ENCODE data around the gene GGCT.

GGCT gene

DNA sequence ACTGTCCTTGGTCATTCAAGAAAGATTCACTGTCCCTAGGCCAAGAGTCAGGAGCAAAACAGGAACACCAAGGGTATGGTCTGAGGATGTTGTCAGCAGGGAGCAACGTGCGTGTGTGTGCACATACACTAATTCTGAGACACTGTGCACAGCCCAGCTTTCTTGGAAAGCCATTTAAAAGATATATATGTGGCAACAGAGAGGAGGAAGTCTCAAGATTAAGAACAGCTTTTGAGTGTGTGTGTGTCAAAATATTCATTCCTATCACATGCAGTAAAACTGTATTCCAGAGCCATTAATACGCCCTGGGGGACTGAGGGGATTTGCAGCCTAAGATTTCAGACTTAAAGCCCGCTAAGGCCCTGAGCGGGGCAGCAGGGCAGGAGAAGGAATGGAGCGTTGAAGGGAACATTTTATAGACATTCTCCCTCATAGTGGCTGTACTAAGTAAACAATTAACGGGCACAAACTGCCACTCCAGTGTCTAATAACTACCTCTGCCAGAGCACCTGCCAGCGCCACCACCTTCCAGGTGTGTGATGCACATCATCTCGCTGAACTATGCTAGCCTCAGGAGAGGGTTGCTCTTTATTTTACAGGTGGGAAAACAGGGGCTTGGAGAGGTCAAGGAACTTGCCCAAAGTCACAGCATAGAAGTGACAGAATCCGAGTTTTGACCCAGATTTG is 28.0 kb downstream of the GGCT start:
- DNase-seq = no peak

DNA sequence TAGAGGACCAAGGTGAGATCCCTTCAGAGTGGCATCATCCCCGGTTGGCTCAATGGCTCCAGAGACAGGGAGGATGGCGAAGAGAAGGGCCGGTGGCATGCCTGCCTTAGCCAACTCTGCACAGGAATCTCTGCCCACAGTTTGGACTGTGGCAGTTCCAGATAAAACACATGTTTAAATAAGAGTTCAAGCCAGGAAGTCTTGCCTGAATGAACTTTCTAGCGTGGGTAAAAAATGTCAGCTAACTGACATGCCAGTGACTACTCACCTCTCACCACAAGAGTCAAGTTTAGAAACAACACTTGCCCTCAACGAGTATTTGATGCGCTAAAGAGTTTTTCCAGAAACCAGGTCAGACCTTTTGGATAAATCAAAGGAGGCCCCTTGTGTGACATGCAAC is 29.0 kb downstream of the GGCT start:
- DNase-seq = peak; percentile 11

DNA sequence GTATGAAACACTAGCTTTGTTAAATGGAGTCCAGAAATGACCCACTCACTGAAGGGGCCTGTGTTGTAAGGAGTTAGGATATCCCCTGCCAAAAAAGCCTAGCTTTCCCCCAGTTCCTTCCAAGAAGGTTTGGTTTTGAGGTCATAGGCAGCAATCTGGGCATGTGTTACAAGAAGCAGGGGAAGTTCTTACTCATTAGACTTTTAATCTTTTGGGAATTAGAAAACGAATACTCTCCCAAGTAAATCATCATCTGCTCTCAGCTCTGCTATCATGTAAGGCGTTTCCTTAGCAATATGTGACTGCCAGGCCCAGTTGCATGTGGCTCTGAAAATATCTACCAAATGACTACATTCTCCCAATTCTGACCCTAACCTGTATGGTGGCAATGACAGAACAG is 29.7 kb downstream of the GGCT start:
- no peak for DNase-seq

DNA sequence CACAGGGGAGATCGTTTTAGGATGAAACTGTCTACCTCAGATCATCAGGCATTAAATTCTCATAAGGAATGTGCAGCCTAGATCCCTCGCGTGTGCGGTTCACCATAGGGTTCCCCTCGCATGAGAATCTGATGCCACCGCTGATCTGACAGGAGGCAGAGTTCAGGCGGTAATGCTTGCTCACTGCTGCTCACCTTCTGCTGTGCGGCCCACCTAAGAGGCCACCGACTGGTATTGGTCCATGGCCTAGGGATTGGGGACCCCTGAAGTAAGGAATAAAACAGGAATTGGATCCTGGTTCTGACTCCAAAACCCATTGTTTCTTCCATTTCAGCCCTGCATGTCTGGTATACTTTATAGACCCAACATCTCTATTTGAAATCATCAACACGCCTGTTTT is 30.1 kb downstream of the GGCT start:
- DNase-seq = no peak

DNA sequence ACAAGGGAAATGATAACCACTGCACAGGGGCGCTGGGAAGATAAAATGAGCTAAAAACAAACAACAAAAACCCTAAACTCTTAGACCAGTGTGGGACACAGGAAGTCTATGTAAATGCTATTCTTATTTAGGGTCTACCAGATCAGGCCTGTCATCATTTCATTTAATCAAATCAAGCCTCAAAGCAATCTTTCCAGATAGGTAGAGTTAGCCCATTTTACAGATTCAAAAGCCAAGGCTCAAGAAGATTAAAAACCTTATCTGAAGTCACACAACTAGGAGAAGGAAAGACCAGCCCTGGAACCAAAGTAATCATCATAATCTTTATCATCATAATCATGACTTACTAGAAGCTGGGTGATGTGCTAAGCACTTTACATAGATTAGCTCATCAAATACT is 30.7 kb downstream of the GGCT start:
- DNase-seq = no peak

DNA sequence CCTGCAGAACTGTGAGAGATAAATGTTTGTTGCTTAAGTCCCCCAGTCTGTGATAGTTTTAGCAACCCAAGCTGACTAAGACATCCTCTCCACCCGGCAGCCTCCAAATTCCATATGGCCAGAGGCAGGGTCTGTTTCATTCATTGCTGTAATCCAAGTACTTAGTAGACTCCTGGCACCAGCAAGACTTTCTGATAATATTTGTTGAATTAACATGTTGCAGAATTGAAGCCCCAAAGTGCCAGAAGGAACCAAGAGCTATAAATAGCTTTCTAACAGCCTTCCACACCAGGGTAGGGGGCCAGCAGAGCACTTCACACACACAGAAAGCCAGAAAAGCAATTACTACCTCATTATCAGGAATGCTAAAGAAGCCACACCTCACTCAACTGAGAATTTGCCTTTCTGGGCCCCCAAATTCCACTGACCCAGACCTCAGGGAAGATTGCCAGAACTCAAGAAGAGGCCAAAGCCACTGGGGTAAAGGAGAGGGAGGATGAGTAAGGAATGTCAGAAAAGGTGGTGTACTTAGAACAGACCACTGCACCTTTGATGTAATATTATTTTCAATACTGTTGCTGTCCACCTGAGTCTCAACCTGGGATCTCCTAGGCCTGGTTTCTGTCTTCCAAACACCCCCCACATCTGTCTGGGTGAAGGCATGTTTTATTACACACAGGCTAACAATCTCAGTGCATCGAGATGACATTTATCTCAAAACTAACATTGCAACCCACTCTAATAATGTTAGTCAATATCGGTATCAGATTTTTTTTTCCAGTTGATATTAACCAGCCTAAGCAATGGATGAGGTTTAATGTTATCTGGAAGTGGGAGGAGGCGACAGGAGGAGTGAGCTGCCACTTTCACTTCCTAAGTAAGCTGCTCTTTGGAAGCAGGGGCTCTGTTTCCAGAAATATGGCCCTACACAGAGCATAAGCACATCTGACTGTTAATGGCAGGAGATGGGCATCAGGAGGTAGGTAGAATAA is 31.5 kb downstream of the GGCT start:
- DNase-seq = no peak

DNA sequence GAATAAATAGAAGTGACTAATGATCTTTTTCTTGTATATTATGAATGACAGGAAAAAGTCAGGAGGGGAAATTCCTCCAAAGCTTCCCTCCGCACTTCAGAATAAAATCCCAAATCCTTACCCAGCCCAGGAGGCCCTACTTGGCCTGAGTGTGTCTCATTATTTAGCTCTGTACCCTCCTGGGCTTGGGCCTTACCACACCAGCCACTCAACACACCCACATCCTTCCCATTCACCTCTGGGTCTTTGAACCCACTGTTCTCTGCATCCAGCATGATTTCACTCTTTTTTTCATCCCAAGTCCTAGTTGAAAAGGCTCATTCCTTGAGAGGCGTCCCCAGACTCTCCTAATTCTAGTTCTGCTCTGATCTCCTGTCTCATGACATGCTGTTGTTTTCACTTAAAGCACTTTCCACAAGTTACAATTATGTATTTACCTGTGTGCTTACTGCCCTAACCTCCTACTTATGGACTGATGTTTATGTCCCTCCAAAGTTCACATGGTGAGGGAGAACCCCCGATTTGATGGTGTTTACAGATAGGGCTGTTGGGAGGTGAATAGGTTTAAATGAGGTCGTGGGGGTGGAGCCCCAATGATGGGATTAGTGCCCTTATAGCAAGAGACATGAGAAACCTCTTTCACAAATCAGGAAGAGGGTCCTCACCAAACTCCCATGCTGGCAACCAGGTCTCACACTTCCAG is 32.4 kb downstream of the GGCT start:
- DNase-seq = no peak

DNA sequence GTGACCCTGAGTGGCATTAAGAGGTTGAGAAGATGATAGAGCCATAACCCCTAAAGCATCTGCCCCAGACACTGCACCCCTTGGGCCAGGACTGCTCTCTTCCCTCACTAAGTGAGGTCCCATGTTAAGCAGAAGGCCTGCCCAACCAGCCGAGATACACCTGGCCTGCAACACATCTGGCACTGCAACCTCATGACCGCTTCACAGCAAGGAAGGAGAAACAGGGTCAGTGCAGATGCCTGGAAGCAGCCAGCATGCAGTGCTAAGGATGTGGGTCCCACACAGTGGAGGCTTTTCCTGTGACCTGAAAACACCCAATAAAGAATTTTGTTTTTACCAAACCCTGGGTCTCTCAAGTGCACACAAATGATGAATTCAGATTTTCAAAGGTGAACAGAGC is 33.4 kb downstream of the GGCT start:
- no peak for DNase-seq

DNA sequence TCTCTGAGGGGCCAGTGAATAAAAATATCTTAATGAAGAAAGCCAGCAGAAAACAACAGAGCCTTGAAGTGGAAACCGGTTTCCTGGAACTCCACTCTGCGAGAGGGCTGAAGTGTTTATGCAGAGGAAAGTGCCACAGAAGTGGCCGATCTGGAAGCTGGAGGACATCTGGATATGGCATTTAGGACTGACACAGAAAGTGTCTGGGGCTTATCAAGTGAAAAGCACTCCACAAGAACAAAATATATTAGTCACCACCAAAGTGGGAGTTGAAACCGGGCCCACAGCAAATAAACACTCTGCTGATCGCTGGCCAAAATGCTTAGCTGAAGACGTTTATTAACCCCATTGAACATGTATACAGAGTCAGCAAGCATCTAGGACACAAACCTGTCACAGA is 33.9 kb downstream of the GGCT start:
- no peak for DNase-seq

DNA sequence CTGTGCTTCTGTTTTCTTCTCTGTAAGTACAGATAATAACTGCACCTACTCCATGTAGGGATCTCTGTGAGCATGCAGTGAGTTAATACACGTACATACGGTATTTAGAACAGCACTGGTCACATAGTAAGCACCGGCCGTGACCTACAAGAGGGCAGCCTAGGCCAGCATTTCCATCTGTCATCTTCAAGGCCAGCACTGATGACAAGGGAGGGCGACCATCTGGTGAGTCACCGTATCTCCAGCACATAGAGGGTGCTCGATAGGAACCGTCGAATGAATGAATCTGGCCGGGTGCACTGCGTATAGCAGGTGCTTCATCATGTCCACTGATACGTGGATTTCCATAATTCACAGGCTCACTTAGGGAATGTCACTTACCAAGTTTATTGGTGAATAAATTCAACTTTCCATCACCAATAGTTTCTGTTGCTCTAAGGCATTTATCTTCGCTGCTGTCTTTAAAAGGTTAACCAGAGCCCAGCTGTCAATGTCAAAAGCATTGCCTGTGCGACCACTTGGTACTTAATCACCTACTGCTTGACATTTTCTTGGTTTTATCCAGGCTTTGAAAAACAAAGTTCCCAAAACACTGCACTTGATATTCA is 34.4 kb downstream of the GGCT start:
- no peak for DNase-seq

DNA sequence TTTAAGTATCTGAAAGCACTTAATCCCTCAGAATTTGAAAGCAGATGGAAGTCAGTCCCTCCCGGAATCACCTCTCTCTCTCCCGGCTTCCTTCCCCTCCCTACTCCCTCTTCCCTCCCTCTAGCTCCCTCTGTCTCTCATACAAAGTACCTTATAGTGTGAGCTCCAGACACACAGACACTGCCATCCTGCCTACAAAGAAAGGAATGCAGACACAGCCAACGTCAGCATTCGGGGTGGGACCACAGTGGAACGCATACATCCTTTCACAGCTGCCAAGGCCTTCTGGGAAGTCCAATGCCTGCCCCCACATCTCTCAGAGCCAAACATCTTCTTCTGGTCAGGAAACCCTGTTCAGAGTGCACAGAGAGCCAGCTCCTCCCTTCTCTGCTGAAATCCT is 35.3 kb downstream of the GGCT start:
- DNase-seq = no peak

DNA sequence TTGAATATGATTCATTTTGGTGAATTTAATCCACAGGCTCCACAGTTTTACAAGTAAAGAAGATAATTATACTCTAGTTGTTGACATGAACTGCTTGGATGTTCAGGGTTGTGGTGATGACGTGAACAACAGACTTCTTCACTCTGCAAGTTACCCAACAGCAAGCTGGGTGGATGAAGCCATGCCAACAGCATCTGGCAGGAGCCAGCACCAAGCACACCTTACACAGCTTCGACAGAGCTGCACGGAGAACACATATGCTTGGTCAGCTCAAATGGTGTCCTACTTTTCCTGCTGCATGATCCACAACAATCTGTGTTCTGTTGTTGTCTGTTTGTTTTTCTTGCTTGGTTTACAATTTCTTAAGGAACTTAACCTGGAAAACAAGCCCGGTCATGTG is 35.8 kb downstream of the GGCT start:
- no peak for DNase-seq

DNA sequence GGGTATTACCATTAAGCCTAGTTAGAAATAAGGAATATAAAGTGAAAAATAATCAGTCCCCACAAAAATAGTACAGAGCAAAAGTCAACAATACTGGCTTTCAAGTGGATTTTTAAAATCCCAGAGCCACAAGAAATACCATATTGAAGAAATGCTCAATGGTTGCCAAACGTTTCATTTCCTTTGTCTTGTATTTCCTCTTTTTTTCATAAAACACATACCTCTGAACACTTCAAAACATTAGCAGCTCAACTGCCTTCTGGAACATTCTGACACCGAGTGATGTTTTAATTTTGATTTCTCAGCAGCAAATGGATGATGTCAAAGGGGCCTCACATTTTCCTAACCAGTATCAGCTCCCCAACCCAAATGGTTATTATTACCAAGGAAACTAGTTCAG is 36.6 kb downstream of the GGCT start:
- no peak for DNase-seq

DNA sequence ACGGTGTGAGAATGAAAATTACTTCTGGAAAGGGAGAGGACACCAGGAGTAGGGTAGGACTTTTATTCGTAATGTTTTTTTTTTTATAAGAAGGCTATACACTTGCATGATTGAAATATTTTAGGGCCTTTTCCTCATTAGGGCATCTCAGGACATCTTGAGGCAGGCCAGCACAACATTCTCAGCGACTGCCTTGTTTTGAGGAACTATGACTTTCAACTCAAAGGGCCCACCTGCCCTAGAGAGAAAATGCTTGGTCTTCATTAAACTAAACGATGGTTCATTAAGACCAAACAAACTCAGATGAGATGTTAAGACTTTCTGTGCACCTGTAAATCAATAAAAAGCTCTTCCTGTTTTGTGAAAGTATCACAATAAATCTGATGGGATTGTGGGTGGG is 37.4 kb downstream of the GGCT start:
- DNase-seq = no peak

DNA sequence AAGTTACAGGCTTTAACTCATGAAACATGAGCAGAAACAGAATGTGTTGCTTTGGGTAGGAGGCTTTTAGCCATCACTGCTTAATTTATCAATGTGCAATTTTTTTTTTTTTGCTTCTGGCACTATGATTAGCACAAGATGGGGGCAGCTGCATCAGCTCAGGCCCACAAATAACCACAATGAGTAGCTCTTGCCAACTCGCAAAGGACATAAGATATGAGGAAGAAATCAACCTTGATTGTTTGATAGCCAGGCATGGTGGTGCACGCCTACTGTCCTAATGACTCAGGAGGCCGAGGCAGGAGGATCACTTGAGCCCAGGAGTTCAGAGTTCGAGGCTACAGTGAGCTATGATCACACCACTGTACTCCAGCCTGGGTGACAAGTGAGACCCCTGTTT is 38.4 kb downstream of the GGCT start:
- no peak for DNase-seq

DNA sequence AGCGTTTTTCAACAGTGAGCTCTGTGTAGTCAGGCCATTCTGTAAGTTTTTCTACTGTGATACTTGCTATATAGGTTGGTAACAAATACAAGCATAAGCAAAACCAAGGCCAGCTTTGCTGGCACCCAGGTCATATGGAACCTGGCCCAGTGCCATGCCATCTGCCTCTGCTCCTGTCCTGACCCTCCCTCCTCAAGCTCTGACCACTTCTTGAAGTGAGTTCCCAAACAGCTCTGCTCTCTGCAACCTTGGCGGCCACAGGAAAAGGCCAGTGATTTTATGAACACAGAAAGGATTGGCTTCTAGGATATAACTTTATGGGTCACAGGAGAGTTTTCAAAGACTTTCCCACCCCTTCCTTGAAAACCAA is 38.8 kb downstream of the GGCT start:
- no peak for DNase-seq

DNA sequence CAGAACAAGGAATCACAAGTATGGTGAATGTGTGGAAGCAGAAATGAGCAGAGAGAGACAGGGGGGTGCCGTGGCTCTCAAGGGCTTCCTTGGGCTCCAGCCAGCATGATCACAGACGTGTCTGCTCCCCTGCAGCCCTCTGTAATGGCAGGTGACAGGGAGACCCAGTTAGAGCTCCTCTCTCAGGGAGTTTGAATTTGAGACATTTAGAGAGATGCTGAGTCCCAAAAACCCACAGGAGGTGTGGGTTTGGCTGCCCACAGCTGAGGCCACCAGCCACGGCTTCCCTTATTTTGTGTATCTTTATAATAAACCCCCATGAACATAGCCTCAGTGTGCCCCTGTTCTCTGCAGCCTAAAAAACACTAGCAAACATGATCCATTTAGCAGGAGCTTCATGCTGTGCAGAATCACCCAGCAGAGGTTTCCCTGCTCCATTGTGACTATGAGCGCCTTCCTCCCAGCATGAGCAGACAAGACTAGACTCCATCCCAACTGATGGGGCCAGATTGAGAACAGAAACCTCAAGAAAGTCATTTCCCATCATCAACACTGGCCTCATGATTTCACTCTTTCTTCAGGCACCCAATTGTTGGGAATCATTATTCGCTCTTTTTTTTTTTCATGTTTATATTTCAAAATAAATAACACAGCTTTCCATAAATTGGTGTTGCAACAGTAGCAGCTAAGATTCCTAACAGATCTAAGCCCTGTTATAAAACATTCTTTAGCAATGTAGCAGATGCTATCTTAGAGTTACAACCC is 39.4 kb downstream of the GGCT start:
- no peak for DNase-seq

DNA sequence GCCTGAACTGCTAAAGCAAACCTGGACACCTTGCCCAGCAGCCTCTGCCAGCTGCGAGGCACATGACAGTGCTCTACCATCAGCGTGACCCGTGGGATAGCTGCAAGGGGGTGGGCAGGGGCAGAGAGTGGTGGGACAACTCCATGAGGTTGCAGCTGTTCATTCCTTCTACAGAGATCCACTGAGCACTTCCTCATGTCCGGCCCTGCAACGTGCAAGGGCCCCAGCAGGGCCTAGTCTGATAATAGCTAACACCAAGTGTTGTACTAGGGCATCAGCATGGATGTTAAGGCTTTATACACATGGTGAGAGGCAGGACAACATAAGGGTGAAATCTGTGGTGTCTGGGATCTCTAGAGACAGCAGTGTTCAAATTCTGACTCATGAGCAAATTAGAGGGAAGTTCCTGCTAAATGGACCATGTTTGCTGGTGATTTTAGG is 40.4 kb downstream of the GGCT start:
- DNase-seq = no peak

DNA sequence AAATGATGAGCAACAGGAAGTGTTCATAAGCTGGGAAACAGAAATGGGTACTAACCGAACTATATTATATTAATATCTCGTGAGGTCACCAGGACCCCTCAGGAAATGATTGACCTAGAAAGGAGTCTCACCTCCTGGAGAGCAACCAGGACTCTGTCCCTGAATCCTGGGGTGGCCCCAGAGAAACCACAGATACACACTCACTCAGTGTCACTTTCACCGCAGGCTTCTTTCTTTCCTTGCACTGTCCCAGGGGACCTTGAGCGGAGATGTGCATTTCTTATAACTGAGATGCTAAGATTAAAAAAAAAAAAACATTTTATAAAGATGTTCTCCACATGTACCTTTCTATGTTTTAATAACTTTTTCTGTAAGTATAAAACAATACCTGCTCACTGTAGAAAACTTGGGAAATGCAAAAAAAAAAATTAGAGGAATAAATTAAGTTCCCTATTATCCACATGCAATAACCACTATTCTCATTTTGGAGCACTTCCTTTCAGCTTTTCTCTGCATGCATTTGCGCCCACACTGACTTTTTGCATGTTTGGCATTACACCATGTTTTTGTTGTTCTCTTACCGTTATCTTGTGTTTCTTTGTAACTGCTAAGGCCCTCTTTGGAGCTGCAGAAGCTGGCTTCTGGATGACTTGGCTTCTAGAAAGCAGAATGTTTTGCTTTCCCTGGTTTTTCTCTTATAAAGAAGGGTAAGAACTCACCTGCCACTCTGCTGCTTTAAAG is 41.1 kb downstream of the GGCT start:
- no peak for DNase-seq

DNA sequence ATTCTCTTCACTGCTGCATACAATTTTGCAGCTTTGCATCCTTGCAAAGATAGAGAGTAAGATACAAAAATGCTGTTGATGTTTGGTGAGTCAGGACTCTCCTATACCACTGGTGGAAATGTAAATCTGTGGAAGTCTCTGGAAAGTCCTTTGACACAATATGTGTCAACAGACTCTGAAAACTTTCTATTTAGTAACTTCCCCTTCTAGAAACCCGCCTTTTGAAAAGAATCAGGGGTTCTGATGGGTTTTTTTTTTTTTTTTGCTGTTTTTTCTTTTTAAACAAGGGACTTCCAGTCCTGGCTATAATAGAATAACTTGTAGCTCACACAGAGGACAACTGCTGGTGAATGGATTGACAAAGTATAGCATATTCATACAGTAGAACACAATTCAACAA is 42.5 kb downstream of the GGCT start:
- DNase-seq = no peak

DNA sequence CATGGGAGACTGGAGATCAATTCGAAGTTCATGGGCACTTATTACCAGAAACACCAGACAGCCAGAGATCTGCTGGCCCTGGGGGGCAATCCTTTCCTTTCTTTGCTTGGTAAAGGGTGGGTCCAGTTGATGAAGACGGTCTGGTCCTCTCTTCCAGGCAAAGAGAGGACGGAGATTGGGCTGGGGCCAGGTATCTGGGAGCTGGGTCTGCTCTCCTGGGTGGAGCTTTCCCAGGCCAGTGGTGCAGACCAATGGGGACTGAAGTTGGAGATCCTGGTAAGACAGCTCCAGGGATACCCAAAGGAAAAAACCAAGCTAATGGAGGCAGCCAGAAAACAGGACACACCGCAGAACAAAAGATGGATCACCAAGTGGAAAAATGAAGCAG is 44.4 kb downstream of the GGCT start:
- DNase-seq = no peak

Measured in activated CD4-positive, alpha-beta T cell treated with anti-CD3 and anti-CD28 coated beads, Interleukin-10, Interleukin-2, amounts not matched to agents 100 ng/mL and 50 ng/mL, durations not matched to agents 16 hours and 8 hours (primary cell).